Right renal pelvis (tissue), 4 donors: ENCODE results near the gene STX18. TPM values are rescaled to one million over a fixed set of nuclear protein-coding genes. Genes with fewer than 3 reads are reported as not detected.
"Not testable (repeated sequence)": the region's sequence is repeated elsewhere in the genome, so short reads cannot be mapped to it uniquely, and the experiment has no call there.

Experiments
- DNase-seq, 4 donors: peaks; one replicate each; pipeline ENCODE4 v3.0.0-alpha.2; 2013; ENCODE audit warnings: low read depth in 4 of 4, low spot score in 3 of 4, missing footprints in 1 of 4
- polyA plus RNA-seq, 4 donors: library from polyadenylated mRNA; unstranded; fragments of 120-200 nt; gene quantifications; one replicate each; pipeline ENCODE4 v1.2.1, GENCODE V29; 2013; ENCODE audit not compliant: insufficient read length in 4 of 4

Gene STX18
- polyA plus RNA-seq, 4 donors: 66.7 to 91.0 (median 78.7) TPM

DNA sequence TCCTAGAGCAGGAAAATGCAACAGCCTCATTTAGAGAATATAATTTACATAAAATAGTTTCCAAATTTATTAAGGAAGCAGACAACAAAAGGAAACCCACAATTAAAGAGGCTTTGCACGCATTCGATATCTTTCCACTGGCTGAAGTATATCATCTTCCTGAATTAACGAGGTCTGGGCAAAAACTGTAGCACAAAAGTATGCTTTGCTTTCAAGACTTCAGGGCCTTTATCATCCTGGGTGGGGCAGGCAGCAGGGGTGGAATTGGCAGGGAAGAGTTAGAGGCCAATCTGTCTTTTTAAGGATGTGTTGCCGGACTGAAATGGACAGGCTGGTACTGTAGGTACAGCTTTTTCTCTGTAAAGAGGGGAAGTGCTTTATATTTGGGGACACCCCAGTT lies 17.0 kb upstream of the STX18 start:
- DNase-seq: no peak

DNA sequence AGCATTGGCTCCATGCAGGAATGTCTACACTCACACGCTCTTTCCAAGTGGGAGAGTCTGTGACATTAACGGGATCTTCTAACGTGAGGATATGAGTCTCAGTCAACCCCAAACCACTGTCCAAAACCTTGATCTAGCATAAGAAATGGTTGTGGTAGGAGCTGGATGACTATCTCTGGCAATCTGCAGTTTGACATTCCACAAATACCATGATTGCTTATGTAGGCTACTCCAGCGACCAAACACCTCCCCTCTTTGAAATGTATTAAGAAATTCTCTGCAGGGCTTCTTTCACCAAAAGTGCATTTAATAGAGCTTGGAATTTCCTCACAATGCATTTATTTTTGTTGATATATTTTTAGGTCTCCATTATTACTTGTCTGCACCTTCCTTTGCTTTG lies 14.1 kb upstream of the STX18 start:
- DNase-seq: no peak

- DNase-seq: no peak
Measured at GRCh38 chr4:4554234-4554633, 12.4 kb upstream of the STX18 start.

DNA sequence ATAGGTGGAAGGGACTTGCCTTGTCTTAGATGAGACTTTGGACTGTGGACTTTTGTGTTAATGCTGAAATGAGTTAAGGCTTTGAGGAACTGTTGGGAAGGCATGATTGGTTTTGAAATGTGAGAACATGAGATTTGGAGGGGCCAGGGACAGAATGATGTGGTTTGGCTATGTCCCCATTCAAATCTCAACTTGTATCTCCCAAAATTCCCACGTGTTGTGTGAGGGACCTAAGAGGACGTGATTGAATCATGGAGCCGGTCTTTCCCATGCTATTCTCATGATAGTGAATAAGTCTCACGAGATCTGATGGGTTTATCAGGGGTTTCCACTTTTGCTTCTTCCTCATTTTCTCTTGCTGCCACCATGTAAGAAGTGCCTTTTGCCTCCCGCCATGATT lies 10.2 kb upstream of the STX18 start:
- not testable (repeated sequence) for DNase-seq

DNA sequence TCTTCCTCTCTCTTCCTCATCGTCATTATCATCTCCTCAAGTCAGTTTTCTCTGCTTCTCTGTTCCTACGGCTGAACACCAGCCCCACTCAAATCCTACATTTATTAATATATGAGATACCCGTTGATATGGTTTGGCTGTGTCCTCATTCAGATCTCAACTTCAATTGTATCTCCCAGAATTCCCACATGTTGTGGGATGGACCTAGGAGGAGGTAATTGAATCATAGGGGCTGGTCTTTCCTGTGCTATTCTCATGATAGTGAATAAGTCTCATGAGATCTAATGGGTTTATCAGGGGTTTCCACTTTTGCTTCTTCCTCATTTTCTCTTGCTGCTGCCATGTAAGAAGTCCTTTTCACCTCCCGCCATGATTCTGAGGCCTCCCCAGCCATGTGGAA lies 8.3 kb upstream of the STX18 start:
- DNase-seq: not testable (repeated sequence)

- no peak for DNase-seq
Measured at GRCh38 chr4:4549534-4549933, 7.7 kb upstream of the STX18 start.

GRCh38 chr4:4542774-4543485 lies 1.1 kb upstream of the STX18 start:
- no peak for DNase-seq

GRCh38 chr4:4541040-4541631 lies 712 bp downstream of the STX18 start:
- no peak for DNase-seq

- DNase-seq: no peak
Measured at GRCh38 chr4:4539481-4539880, 2.4 kb downstream of the STX18 start.

GRCh38 chr4:4535590-4535989 lies 6.3 kb downstream of the STX18 start:
- DNase-seq: no peak

- no peak for DNase-seq
Measured at GRCh38 chr4:4534515-4535145, 7.2 kb downstream of the STX18 start.

DNA sequence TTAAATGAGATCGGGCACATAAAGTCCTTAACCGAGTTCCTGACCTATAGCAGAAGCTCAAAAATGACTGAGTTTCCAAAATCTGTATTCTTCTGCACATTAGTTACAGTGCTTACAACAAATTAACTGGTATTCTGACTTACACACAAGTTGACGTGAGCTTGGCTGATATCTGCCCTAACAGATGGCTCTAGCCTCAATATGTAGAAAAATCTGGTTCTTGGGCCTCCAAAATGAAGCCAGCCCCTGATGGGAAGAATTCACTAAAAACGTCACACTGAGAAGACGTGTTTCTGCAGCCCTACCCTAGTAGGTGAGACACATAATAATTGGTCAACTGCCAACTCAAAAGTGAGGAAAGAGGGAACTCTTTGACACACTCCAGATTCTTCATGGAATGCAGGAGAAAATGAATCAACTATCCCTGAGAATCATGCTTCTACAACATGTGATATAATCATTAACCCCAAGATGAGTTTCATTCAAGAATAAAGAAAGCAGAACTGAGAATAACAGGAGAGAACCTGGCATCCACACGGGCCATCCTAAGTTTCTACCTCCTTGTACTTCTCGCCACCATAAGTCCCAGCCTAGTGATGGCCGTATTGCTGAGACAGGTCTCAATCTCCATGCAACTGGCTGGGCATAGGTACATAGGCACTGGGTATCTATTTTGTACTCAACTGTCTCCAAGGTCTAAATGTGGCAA lies 8.2 kb downstream of the STX18 start:
- no peak for DNase-seq

GRCh38 chr4:4532371-4533154 lies 9.3 kb downstream of the STX18 start:
- no peak for DNase-seq

- no peak for DNase-seq
Measured at GRCh38 chr4:4529392-4529791, 12.5 kb downstream of the STX18 start.

DNA sequence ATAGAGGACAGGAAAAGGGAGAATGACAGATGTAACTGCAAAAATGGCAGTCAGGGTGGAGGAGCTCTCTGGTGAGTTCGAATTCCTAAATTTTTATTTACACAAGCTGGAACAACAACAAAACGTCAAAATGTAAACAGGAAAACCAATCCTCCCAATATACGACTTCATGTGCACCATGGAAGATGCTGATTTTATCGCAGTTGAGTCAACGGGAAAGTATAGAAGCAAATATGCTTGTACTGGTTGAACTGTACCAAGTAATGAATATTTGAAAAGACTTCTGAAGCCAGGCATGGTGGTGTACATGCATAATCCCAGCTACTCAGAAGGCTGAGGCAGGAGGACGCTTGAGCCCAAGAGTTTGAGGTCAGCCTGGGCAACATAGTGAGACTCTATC lies 15.4 kb downstream of the STX18 start:
- DNase-seq: no peak

GRCh38 chr4:4524364-4524763 lies 17.5 kb downstream of the STX18 start:
- DNase-seq: no peak

- no peak for DNase-seq
Measured at GRCh38 chr4:4521731-4522130, 20.1 kb downstream of the STX18 start.

DNA sequence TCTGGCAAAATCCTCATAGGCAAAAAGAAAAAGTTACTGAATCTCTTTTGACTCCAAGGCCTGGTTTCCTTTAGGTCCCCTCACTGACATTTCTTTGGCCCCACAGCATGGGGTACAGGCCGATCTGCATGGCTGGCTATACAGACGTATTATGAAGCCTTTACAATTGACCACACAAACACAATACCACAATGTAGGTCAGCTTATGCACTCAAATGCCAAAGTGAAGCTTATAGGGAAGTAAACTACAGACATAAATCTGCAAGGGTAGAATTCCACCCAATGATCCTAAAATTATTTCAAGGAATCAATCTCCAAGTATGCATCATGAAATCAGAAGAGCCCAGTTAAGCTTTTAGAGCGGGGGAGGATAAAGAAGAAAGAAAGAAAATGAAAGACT lies 20.7 kb downstream of the STX18 start:
- DNase-seq: no peak

DNA sequence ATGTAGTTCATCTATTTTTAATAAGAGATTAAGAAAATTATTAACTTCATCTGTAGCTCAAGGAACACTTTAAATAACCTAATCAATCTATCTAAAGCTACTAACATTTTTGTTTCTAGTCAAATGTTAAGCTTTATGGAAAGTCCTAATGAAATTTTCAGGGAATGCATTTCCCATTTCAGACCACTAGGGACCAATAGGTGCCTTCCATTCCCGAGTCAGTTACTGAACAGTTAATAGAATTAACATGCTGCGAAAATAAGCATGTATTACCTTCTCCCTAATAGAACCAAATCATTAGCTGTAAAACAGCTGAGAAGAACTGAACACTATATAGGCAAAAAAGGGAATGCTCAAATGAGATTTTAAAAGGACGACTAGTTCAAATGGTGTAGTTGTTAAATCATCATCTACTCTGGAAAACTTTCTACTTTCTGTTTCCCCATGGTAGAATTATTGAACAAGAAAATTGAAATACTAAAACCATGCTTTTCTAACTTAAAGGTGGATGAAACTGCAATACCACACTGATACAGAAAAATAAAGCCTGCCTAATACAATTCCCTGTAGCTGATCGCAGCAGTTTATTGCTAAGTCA lies 22.5 kb downstream of the STX18 start:
- no peak for DNase-seq

DNA sequence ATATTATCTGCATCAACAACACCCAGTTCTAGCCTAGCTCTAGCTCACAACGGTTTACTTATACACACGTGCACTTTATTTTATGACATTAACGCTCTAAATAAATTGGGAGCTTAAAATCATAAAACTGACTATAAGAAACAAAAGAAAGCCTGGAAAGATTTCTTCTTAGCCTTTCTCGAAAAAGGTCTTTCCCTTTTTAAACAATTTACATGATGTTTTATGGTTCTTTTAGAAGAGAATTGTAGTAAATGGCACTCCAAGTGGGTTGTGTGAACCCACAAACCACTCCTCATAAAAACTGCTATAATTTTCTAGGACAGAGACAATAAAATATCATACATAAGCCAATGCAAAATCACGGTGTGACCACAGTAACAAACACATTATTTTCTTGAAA lies 23.1 kb downstream of the STX18 start:
- no peak for DNase-seq
